ENCODE measurements around the gene ABHD12B.

- TF ChIP-seq POLR2A (IDR thresholded peaks at IDR 0.05; ENCODE audit: extremely low read depth, insufficient read length) (no peak), CTCF (IDR thresholded peaks at IDR 0.05; ENCODE audit: low read depth, low read length) (no peak), MAX (IDR thresholded peaks at IDR 0.05; ENCODE audit: low read depth, low read length) (no peak), MYC (IDR thresholded peaks at IDR 0.05; ENCODE audit: low read depth, low read length) (no peak)
These were observed 35.3 kb upstream of the ABHD12B start for GRCh38 chr14:50836515-50836914.
